Measurements from ENCODE around the gene ACVRL1.

The ACVRL1 gene

GRCh38 chr12:51914034-51914923, 7.0 kb downstream of the ACVRL1 start:
- in situ Hi-C loops (cut with HindIII; ENCODE audit: low sequenced_read_pairs) = no loop called here

GRCh38 chr12:51915003-51915625, 7.8 kb downstream of the ACVRL1 start:
- in situ Hi-C loops (cut with HindIII; ENCODE audit: low sequenced_read_pairs) = no loop called here

- in situ Hi-C loops (cut with HindIII; ENCODE audit: low sequenced_read_pairs) = no loop called here
These were observed 8.6 kb downstream of the ACVRL1 start for GRCh38 chr12:51915951-51916350.

GRCh38 chr12:51917041-51917590, 9.8 kb downstream of the ACVRL1 start:
- in situ Hi-C loops (cut with HindIII; ENCODE audit: low sequenced_read_pairs) = no loop called here

GRCh38 chr12:51917746-51918453, 10.6 kb downstream of the ACVRL1 start:
- in situ Hi-C loops (cut with HindIII; ENCODE audit: low sequenced_read_pairs) = no loop called here

GRCh38 chr12:51920046-51920445, 12.7 kb downstream of the ACVRL1 start:
- in situ Hi-C loops (cut with HindIII; ENCODE audit: low sequenced_read_pairs) = no loop called here

- in situ Hi-C loops (cut with HindIII; ENCODE audit: low sequenced_read_pairs) = no loop called here
These were observed 13.9 kb downstream of the ACVRL1 start for GRCh38 chr12:51921017-51921725.

GRCh38 chr12:51922146-51922545, 14.8 kb downstream of the ACVRL1 start:
- in situ Hi-C loops (cut with HindIII; ENCODE audit: low sequenced_read_pairs) = no loop called here

- in situ Hi-C loops (cut with HindIII; ENCODE audit: low sequenced_read_pairs) = no loop called here
These were observed 15.6 kb downstream of the ACVRL1 start for GRCh38 chr12:51922762-51923505.

- in situ Hi-C loops (cut with HindIII; ENCODE audit: low sequenced_read_pairs) = no loop called here
These were observed 16.4 kb downstream of the ACVRL1 start for GRCh38 chr12:51923506-51924365.

GRCh38 chr12:51924551-51925319, 17.4 kb downstream of the ACVRL1 start:
- in situ Hi-C loops (cut with HindIII; ENCODE audit: low sequenced_read_pairs) = no loop called here

GRCh38 chr12:51925346-51926063, 18.2 kb downstream of the ACVRL1 start:
- in situ Hi-C loops (cut with HindIII; ENCODE audit: low sequenced_read_pairs) = no loop called here

GRCh38 chr12:51926064-51926632, 18.8 kb downstream of the ACVRL1 start:
- in situ Hi-C loops (cut with HindIII; ENCODE audit: low sequenced_read_pairs) = no loop called here

- in situ Hi-C loops (cut with HindIII; ENCODE audit: low sequenced_read_pairs) = no loop called here
These were observed 19.4 kb downstream of the ACVRL1 start for GRCh38 chr12:51926718-51927117.

- in situ Hi-C loops (cut with HindIII; ENCODE audit: low sequenced_read_pairs) = no loop called here
These were observed 25.1 kb downstream of the ACVRL1 start for GRCh38 chr12:51932218-51933076.

- in situ Hi-C loops (cut with HindIII; ENCODE audit: low sequenced_read_pairs) = no loop called here
These were observed 26.8 kb downstream of the ACVRL1 start for GRCh38 chr12:51934080-51934479.

Measured in DLD1 (cell line).